NOMO-1 (cell line): ENCODE measurements around the gene VAV3.
A peak's percentile ranks its signal among the peaks of the same experiment; 100 is the strongest.
"Not testable (repeated sequence)": the region's sequence is repeated elsewhere in the genome, so short reads cannot be mapped to it uniquely, and the experiment has no call there.

Source experiments
- DNase-seq, 2 experiments: peaks; one replicate each; lab custom pipeline; 2025; ENCODE audit not compliant: unreplicated experiment in 2 of 2; lab: John Stamatoyannopoulos, UW

The VAV3 gene

DNA sequence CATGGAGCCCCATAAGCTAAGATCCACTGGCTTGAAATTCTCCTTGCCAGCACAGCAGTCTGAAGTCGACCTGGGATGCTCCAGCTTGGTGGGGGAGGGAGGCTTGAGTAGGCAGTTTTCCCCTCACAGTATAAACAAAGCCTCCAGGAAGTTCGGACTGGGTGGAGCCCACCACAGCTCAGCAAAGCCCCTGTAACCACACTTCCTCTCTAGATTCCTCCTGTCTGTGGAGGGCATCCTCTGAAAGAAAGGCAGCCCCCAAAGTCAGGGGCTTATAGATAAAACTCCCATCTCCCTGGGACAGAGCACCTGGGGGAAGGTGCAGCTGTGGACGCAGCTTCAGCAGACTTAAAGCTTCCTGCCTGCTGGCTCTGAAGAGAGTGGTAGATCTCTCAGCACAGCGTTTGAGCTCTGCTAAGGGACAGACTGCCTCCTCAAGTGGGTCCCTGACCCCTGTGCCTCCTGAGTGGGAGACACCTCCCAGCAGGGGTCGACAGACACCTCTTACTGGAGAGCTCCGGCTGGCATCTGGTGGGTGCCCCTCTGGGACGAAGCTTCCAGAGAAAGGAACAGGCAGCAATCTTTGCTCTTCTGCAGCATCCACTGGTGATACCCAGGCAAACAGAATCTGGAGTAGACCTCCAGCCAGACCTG lies 120.3 kb downstream of the VAV3 start:
- DNase-seq = not testable (repeated sequence)

DNA sequence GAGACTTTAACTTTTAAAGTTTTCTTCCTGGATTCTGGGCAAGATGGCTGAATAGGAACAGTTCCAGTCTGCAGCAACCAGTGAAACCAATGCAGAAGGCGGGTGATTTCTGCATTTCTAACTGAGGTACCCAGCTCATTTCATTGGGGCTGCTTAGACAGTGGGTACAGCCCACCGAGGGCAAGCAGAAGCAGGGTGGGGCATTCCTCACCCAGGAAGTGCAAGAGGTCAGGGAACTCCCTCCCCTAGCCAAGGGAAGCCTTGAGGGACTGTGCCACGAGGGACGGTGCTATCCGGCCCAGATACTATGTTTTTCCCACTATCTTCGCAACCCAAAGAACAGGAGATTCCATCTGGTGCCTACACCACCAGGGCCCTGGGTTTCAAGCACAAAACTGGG lies 121.0 kb downstream of the VAV3 start:
- DNase-seq = no peak

GRCh38 chr1:107842241-107842640 lies 122.7 kb downstream of the VAV3 start:
- DNase-seq = no peak

- peak in 1 of 2 experiments; percentile 51 for DNase-seq
These were observed 124.3 kb downstream of the VAV3 start for GRCh38 chr1:107840725-107841124.

DNA sequence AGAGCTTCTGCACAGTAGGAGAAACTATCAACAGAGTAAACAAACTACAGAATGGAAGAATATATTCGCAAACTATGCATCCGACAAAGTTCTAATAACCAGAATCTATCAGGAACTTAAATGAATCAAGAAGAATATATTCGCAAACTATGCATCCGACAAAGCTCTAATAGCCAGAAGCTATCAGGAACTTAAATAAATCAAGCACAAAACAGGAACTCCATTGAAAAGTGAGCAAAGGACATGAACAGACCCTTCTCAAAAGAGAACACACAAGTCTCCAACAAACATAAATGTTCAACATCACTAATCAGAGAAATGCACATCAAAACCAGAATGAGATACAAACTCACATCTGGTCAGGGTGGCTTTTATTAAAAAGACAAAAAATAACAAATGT lies 126.9 kb downstream of the VAV3 start:
- DNase-seq = no peak

- no peak for DNase-seq
These were observed 129.8 kb downstream of the VAV3 start for GRCh38 chr1:107835151-107835670.

- DNase-seq = no peak
These were observed 131.9 kb downstream of the VAV3 start for GRCh38 chr1:107833061-107833460.

GRCh38 chr1:107831921-107832320 lies 133.1 kb downstream of the VAV3 start:
- DNase-seq = no peak

GRCh38 chr1:107830526-107830925 lies 134.5 kb downstream of the VAV3 start:
- no peak for DNase-seq

DNA sequence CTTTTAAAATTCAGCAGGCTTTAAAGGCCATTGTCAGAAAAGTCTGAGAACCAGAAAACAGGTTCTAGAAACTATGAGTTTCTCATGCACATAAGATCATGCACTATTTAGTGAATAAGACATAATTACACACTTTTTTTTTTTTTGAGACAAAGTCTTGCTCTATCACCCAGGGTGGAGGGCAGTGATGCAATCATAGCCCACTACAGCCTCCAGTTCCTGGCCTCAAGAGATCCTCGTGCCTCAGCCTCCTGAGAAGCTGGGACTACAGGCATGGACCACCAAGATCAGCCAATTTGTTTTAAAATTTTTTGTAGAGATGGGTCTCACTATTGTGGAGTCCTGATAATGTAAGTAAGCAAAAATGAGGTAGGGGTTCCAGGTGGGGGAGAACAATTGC lies 134.9 kb downstream of the VAV3 start:
- no peak for DNase-seq

DNA sequence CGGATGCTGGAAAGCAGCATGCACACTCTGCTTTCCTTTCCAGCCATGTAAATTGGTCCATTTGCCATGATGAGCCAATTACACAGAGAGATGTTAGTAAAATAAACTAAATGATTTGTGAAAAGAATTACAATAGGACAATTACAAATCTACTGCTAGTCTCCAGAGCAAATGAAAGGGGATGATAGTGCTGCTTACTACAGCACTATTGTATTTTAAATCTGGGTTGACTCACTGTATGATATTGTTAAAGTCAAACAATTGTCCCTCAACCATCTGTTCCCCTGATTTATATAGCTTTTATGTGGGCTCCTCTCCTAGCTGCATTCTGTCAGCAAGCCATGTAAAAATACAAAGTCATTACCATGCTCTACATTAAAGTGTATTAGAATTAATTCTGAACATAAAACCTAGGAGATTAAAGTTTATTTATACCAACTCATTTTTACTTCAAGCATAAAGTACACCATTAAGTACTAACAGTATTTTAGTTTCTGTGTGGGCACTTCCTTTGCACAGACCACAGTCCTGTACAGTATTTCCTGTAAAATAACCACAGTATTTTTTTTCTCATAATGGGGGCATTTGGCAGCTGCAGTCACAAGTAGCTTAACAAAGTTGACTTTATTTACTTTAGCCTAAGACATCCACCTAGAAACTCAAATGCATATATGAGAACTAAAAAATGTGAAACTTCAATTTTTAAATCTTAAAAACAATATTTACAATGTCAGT lies 135.8 kb downstream of the VAV3 start:
- DNase-seq = peak; percentile 59 to 76

- DNase-seq = no peak
These were observed 140.0 kb downstream of the VAV3 start for GRCh38 chr1:107824946-107825345.

DNA sequence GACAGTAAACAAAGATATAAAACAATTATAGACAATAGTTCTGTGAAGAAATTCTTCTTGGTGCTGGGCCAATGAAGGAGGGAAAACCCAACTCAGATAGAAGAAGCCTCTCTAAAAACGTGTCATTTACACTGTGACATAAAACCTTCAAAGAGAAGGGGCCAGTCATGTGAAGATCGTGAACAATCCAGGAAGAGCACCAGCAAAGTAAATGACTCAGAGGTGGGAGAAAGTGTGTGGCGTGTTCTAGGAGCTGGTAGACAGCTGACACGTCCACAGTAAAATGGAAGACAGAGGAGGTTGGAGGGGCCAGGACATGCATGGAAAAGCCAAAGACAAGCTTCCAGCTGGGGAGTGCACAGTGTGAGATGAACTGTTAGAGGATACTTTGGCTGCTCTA lies 143.6 kb downstream of the VAV3 start:
- no peak for DNase-seq

GRCh38 chr1:107820801-107821200 lies 144.2 kb downstream of the VAV3 start:
- no peak for DNase-seq

DNA sequence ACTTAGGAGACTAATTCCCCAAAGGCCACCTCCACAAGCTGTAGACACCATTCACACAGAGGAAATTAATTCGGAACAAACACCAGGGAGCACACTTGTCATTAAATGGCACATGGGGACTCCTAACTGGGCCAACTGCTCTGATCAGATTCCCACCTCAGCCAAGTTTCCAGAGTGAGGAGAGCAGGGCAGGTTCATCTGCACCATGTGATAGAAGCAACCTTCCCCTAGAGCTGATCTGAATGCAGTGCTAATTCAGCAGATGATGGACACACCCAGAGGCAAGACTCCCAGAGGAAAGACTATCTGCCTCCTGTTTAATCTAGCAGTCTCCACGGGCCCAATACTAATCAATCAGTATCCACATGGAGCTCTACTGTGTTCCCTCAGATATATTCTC lies 147.0 kb downstream of the VAV3 start:
- DNase-seq = no peak

GRCh38 chr1:107817206-107817605 lies 147.8 kb downstream of the VAV3 start:
- DNase-seq = no peak

DNA sequence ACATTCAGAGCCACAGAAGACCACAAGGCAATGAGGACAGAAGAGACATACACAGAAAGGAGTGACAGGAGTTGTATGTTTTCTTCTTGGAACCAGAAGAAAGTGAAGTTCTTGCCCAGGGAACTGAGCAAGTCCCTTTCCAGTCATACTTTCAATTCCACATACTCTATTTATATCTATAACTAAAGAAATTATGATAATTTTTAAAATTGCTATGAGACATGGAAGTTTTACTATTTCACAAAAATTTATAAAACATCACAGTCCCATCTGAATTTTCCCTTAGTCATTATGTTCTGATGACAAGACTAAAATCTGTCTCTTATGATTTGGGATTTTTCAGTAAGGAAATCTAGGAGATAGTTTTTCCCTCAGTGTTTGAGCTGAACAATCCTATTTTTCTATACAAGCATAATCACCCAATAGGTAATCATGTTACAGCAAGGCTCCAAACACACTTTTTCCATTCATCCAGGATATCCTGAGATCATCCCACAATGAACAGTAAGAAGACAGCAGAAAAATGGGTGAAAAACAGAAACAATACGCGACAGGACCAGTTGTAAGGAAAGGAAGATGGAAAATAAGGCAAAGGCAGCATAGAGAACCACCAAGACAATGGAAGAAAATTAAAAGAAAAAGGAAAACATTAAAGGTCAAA lies 154.6 kb downstream of the VAV3 start:
- no peak for DNase-seq

DNA sequence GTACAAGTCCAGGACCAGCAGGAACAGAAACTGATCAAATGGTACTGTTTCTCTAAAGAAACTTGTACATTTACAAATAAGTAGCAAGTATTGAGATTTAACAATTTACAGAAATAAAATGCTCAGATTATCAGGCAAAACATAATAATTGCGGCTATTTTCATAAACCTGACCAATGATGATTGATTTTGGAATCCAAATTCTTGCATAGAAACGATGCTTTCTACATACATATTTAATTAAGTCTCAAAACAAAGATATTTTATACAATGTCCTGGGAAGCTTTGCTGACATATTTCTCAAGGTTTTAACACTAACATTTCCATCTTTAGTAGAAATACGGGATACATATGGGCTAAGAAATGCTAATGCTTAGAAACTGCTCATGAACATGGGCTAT lies 157.1 kb downstream of the VAV3 start:
- no peak for DNase-seq

- DNase-seq = no peak
These were observed 157.6 kb downstream of the VAV3 start for GRCh38 chr1:107807405-107807804.

DNA sequence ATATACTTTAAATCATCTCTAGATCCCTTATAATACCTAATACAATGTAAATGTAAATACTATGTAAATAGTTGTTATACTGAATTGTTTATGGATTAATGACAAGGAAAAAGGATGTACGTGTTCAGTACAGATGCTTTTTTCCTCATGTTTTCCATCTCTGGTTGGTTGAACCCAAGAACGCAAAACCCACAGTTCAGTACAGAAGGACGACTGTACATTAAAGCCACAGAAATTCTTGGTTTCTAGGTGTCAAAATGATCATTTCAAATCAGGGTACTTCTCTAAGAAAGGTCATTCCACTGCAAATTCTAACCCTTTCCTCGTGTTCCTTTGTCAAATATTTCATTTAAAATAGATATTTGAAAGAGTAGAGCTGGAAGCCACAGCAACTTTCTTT lies 158.1 kb downstream of the VAV3 start:
- no peak for DNase-seq

DNA sequence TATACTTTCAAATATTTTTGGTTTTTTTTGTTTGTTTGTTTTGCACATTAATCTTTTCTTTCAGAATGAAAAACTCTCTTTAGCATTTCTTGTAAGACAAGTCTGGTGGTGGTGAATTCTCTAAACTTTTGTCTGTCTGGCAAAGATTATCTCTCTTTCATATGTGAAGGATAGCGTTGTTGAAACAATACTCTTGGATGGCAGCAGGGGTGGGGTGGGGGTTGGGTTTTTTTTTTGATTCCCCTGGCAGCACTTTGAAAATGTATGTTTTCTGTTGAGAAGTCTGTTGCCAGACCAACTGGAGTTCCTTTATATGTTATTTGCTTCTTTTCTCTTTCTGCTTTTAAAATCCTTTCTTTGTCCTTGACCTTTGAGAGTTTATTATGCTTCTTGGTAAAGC lies 160.2 kb downstream of the VAV3 start:
- no peak for DNase-seq

GRCh38 chr1:107804134-107804533 lies 160.8 kb downstream of the VAV3 start:
- DNase-seq = peak; percentile 32 to 94
